SK-N-SH treated with all-trans-retinoic acid at 6 μM for 48 hours (cell line): Measurements from ENCODE around the gene GPBAR1.

Experiments
- CREB5 ChIP-seq: fragments of 250-450 bp; sonication (Bioruptor Pico); IDR thresholded peaks from 2 replicates; pipeline ENCODE4 v1.5.1; 2020; ENCODE audit warnings: low read depth, mild to moderate bottlenecking, moderate library complexity
- CSDC2 ChIP-seq: fragments of 250-450 bp; sonication (Bioruptor Pico); IDR thresholded peaks from 2 replicates; pipeline ENCODE4 v1.5.0; 2020; ENCODE audit warnings: mild to moderate bottlenecking, moderate library complexity
- PATZ1 ChIP-seq: fragments of 250-450 bp; sonication (Bioruptor Pico); IDR thresholded peaks from 2 replicates; pipeline ENCODE4 v1.8.0; 2020; ENCODE audit warnings: mild to moderate bottlenecking, moderate library complexity, borderline replicate concordance
- RARB ChIP-seq: fragments of 250-450 bp; sonication (Bioruptor Pico); IDR thresholded peaks from 2 replicates; pipeline ENCODE4 v1.8.0; 2021; ENCODE audit warnings: mild to moderate bottlenecking, moderate library complexity
- SNAI2 ChIP-seq: fragments of 250-450 bp; sonication (Bioruptor Pico); IDR thresholded peaks from 2 replicates; pipeline ENCODE4 v1.5.0; 2020; ENCODE audit warnings: mild to moderate bottlenecking, moderate library complexity
- TSHZ2 ChIP-seq: fragments of 250-450 bp; sonication (Bioruptor Pico); IDR thresholded peaks from 2 replicates; pipeline ENCODE4 v1.5.0; 2020; ENCODE audit warnings: mild to moderate bottlenecking, moderate library complexity
- ZC3H10 ChIP-seq: fragments of 250-450 bp; sonication (Bioruptor Pico); IDR thresholded peaks from 2 replicates; pipeline ENCODE4 v1.5.1; 2021; ENCODE audit warnings: mild to moderate bottlenecking, moderate library complexity
- ZFP3 ChIP-seq: fragments of 250-450 bp; sonication (Bioruptor Pico); IDR thresholded peaks from 2 replicates; pipeline ENCODE4 v1.5.0; 2020; ENCODE audit warnings: mild to moderate bottlenecking, moderate library complexity
- ZFP30 ChIP-seq: fragments of 450-650 bp; formaldehyde crosslinking; IDR thresholded peaks from 2 replicates; pipeline ENCODE4 v1.5.0; 2022; ENCODE audit warnings: mild to moderate bottlenecking, moderate library complexity
- ZNF565 ChIP-seq: fragments of 450-650 bp; formaldehyde crosslinking; conservative IDR thresholded peaks from 2 replicates; pipeline ENCODE4 v1.5.0; 2020; ENCODE audit warnings: low read depth, mild to moderate bottlenecking, moderate library complexity

GRCh38 chr2:218274586-218274985 is 13.8 kb downstream of the GPBAR1 start:
- TF ChIP-seq SNAI2 (CRISPR knock-in tag) (no peak), ZC3H10 (CRISPR knock-in tag) (no peak), PATZ1 (CRISPR knock-in tag) (no peak), TSHZ2 (CRISPR knock-in tag) (no peak), CREB5 (CRISPR knock-in tag) (no peak), ZNF565 (CRISPR knock-in tag) (no peak), CSDC2 (CRISPR knock-in tag) (no peak), ZFP3 (CRISPR knock-in tag) (no peak), RARB (CRISPR knock-in tag) (no peak), ZFP30 (no peak)
